ENCODE results near the gene LGALSL. TPM values are rescaled to one million over a fixed set of nuclear protein-coding genes. Genes with fewer than 3 reads are reported as not detected.

LGALSL gene
- total and polyA plus RNA-seq, 8 donors: 4.1 to 19.5 (median 8.1) TPM

DNA sequence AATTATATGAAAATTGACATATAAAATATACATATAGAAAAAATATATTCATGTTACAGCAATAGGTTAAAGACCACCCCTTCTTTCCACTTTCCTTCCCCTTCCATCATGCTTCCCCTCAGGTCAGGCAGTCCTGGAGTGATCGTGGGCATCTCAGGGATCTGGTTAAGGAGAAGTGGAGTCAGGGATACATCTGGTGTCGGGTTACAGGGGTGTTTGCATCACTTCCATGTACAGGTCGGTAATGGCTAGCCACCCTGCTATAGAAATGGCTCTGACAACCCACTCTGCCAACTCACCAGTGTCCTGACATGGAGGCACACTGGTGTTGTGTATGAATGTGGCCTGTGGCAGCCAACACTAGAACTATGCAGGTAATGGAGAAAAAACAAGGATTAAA lies 36.3 kb upstream of the LGALSL start:
- Histone ChIP-seq H3K27ac (no peak overlapping the region), H3K9me3 (no peaks in the 10 kb centered on the region), H3K4me3 (no peak overlapping the region), H3K36me3 (no peaks in the 10 kb centered on the region), H3K4me1 (peaks cover 0 to 9% (median 0%) of the 10 kb centered on the region in 4 donors), H3K27me3 (no peaks in the 10 kb centered on the region)
- intact Hi-C loops (cut with DNase I; ENCODE audit: low total_unique reads): no loop called here
- DNase-seq: no peak
- TF ChIP-seq POLR2A (IDR thresholded peaks at IDR 0.05) (no peak), EP300 (IDR thresholded peaks at IDR 0.05) (no peak), POLR2AphosphoS5 (IDR thresholded peaks at IDR 0.05) (no peak)
- TF ChIP-seq, protein P1, sequence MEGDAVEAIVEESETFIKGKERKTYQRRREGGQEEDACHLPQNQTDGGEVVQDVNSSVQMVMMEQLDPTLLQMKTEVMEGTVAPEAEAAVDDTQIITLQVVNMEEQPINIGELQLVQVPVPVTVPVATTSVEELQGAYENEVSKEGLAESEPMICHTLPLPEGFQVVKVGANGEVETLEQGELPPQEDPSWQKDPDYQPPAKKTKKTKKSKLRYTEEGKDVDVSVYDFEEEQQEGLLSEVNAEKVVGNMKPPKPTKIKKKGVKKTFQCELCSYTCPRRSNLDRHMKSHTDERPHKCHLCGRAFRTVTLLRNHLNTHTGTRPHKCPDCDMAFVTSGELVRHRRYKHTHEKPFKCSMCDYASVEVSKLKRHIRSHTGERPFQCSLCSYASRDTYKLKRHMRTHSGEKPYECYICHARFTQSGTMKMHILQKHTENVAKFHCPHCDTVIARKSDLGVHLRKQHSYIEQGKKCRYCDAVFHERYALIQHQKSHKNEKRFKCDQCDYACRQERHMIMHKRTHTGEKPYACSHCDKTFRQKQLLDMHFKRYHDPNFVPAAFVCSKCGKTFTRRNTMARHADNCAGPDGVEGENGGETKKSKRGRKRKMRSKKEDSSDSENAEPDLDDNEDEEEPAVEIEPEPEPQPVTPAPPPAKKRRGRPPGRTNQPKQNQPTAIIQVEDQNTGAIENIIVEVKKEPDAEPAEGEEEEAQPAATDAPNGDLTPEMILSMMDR (IDR thresholded peaks at IDR 0.05): no peak
- WGBS, 5 donors: 65 to 86% (median 78%) methylated on average over 3 of the region's 3 CpGs

DNA sequence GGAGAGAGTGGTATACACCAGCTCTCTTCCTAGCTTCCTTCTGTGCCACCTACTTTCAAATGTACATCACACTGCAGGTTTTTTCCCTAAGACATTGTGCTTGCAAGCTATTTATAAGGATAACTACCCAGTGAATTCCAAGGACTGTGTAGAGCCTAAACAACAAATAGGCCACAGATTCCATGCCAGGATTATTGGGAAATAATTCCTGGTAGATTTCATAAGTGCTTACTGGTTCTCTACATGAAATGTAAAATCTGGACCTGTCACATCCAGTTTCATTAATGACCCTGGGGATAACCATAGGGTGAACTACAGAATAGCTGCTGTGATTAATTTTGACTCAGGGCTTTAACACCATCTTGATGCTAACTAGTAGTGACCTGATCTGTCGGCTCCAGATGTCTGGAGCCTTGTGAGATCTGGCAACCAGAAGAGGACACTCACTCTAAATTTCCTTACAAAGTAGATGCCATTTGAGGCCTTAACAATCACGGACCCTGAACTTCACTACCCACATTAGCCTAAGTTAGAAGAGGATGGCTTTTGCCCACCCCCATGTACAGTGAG lies 34.3 kb upstream of the LGALSL start:
- no peak for DNase-seq
- no peak overlapping the region for H3K4me3 ChIP-seq
- H3K9me3 ChIP-seq: no peaks in the 10 kb centered on the region
- peaks cover 0 to 9% (median 0%) of the 10 kb centered on the region in 4 donors for H3K4me1 ChIP-seq
- no peak for TF ChIP-seq POLR2AphosphoS5 (IDR thresholded peaks at IDR 0.05)
- TF ChIP-seq POLR2A (IDR thresholded peaks at IDR 0.05): no peak
- TF ChIP-seq EP300 (IDR thresholded peaks at IDR 0.05): no peak
- TF ChIP-seq, protein P1 (IDR thresholded peaks at IDR 0.05): no peak
- intact Hi-C loops (cut with DNase I; ENCODE audit: low total_unique reads): no loop called here
- WGBS, 5 donors: 84 to 97% (median 91%) methylated on average over 2 of the region's 2 CpGs
- no peaks in the 10 kb centered on the region for H3K27me3 ChIP-seq
- no peaks in the 10 kb centered on the region for H3K36me3 ChIP-seq
- no peak overlapping the region for H3K27ac ChIP-seq

DNA sequence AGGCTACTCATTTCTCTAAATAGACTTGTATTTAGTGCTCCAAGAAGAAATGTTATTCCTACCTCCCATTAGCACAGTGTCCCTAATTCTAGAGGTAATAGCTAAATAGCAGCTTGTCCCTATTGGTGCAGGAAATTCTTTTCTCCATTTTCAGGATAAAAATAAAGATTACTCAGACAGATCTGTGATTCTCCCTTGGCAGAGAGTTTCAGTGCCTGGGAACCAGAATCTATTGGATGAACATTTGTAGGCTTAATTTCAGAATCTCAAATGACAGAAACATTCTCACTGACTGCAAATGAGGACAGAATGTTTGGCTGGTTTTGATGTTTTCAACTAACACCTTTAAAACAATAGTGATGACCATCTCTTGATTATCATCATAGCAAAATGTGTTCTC lies 33.3 kb upstream of the LGALSL start:
- peaks cover 0 to 9% (median 0%) of the 10 kb centered on the region in 4 donors for H3K4me1 ChIP-seq
- no peaks in the 10 kb centered on the region for H3K36me3 ChIP-seq
- no peak overlapping the region for H3K4me3 ChIP-seq
- intact Hi-C loops (cut with DNase I; ENCODE audit: low total_unique reads): no loop called here
- H3K27me3 ChIP-seq: no peaks in the 10 kb centered on the region
- DNase-seq: no peak
- TF ChIP-seq, protein P1 (IDR thresholded peaks at IDR 0.05): no peak
- TF ChIP-seq POLR2AphosphoS5 (IDR thresholded peaks at IDR 0.05) (no peak), EP300 (IDR thresholded peaks at IDR 0.05) (no peak), POLR2A (IDR thresholded peaks at IDR 0.05) (no peak)
- H3K9me3 ChIP-seq: no peaks in the 10 kb centered on the region
- no peak overlapping the region for H3K27ac ChIP-seq

DNA sequence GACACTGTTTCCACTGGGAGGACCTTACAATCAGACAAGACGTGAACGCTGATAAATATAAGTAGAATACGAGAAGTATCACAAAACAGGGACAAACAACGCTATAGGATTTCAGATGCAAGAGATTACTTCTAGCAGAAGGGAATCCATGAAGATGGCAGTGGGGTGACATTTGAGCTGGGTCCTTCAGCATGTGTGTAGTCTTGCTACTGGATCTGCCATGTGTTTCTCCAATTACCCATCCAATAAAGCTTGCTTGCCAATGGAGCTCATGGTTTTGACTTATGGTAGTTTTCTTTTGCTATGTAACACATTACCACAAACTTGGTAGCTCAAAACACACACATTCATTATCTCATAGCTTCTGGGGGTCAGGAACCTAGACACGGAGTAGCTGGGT lies 32.8 kb upstream of the LGALSL start:
- TF ChIP-seq POLR2A (IDR thresholded peaks at IDR 0.05): no peak
- no peak for TF ChIP-seq POLR2AphosphoS5 (IDR thresholded peaks at IDR 0.05)
- TF ChIP-seq, protein P1 (IDR thresholded peaks at IDR 0.05): no peak
- TF ChIP-seq EP300 (IDR thresholded peaks at IDR 0.05): no peak
- H3K36me3 ChIP-seq: no peaks in the 10 kb centered on the region
- 94 to 97% (median 96%) methylated on average over 5 of the region's 5 CpGs for WGBS, 5 donors
- H3K27ac ChIP-seq: no peak overlapping the region
- intact Hi-C loops (cut with DNase I; ENCODE audit: low total_unique reads): no loop called here
- no peaks in the 10 kb centered on the region for H3K27me3 ChIP-seq
- H3K9me3 ChIP-seq: no peaks in the 10 kb centered on the region
- no peak overlapping the region for H3K4me3 ChIP-seq
- no peak for DNase-seq
- peaks cover 0 to 12% (median 3%) of the 10 kb centered on the region in 4 donors for H3K4me1 ChIP-seq

Measured in stomach (tissue), 9 donors.